22Rv1 (cell line): ENCODE measurements around the gene SYNDIG1L.

Experiments used
- H3K27ac ChIP-seq: fragments of 450-650 bp; 2 replicates; pipeline ENCODE4 v1.5.1; 2017
- ZFX ChIP-seq: fragments of 450-650 bp; IDR thresholded peaks from 2 replicates; pipeline ENCODE4 v1.6.1; 2017; ENCODE audit warnings: antibody characterized with exemption, borderline replicate concordance
- TF ChIP-seq, protein P1 (sequence below): fragments of 450-650 bp; IDR thresholded peaks from 2 replicates; pipeline ENCODE4 v1.5.1; 2017; ENCODE audit warnings: mild to moderate bottlenecking

Gene SYNDIG1L

GRCh38 chr14:74403619-74404417 is 22.2 kb downstream of the SYNDIG1L start:
- no peak overlapping the region for H3K27ac ChIP-seq
- TF ChIP-seq, protein P1, sequence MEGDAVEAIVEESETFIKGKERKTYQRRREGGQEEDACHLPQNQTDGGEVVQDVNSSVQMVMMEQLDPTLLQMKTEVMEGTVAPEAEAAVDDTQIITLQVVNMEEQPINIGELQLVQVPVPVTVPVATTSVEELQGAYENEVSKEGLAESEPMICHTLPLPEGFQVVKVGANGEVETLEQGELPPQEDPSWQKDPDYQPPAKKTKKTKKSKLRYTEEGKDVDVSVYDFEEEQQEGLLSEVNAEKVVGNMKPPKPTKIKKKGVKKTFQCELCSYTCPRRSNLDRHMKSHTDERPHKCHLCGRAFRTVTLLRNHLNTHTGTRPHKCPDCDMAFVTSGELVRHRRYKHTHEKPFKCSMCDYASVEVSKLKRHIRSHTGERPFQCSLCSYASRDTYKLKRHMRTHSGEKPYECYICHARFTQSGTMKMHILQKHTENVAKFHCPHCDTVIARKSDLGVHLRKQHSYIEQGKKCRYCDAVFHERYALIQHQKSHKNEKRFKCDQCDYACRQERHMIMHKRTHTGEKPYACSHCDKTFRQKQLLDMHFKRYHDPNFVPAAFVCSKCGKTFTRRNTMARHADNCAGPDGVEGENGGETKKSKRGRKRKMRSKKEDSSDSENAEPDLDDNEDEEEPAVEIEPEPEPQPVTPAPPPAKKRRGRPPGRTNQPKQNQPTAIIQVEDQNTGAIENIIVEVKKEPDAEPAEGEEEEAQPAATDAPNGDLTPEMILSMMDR, result no peak
- no peak for TF ChIP-seq ZFX

GRCh38 chr14:74402401-74403251 is 23.4 kb downstream of the SYNDIG1L start:
- no peak overlapping the region for H3K27ac ChIP-seq
- TF ChIP-seq, protein P1, result no peak
- no peak for TF ChIP-seq ZFX

DNA sequence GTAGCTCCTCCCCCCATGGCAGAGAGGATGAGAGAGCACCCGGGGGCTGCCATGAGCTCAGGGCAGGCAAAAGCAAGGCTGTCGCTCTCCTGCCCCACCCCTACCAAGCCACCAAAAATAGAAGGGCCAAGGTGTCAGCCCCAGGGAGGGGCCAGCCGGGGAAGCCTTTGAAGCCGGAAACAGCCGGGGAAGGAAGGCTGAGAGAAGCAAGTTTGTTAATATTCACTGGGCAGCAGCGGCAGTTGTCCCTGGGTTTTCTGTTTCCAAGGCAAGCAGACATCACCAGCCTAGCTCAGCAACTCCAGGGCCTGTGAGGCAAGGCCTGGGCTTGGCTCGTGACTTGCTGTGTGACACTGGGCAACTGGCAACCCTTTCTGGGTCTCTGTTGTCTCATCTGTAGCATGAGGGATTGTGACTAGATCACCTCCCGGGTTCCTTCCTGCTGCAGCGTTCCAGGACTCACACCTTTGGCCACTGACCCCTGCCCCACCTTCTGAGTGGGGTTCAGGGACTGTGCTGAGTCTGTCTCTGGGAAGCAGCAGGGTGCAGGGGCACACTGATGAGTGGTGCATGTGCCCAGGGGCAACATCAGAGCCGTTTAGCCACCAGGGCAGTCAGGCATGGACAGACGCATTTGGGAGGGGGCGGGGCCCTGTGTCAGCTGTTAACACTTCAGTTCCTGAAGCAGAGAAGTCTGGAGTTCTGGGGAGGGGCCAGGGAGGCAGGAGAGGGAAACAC is 24.3 kb downstream of the SYNDIG1L start:
- TF ChIP-seq ZFX, result no peak
- TF ChIP-seq, protein P1, result no peak
- no peak overlapping the region for H3K27ac ChIP-seq

DNA sequence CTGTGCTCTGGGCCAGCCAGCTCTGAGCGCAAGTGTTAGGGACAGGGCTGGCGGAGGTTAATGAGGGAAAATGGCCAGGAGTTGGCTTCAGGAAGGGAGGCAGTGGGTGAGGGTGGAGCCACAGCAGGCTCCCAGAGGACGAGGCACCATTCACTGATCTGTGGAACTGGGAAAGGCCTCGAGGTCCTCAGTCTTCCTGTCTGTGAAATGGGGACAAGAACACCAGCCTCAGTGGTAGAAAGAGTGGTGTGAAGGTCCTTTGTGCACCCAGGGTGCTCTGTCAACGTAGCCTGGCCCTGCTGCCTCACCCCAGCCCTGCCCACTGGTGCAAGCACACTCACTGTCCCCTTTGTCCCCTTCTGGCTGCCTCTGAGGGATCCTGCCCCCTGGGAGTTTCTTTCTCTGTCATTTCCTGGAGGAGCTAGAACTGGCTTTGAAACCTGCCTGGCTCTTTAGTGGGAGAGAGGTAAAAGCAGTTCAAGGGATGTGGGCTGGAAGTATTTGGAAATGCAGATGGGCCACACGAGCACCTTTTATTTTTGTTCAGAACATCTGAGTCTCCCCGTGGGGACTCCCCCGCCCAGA is 25.0 kb downstream of the SYNDIG1L start:
- TF ChIP-seq, protein P1, result no peak
- TF ChIP-seq ZFX, result no peak
- H3K27ac ChIP-seq, result no peak overlapping the region

DNA sequence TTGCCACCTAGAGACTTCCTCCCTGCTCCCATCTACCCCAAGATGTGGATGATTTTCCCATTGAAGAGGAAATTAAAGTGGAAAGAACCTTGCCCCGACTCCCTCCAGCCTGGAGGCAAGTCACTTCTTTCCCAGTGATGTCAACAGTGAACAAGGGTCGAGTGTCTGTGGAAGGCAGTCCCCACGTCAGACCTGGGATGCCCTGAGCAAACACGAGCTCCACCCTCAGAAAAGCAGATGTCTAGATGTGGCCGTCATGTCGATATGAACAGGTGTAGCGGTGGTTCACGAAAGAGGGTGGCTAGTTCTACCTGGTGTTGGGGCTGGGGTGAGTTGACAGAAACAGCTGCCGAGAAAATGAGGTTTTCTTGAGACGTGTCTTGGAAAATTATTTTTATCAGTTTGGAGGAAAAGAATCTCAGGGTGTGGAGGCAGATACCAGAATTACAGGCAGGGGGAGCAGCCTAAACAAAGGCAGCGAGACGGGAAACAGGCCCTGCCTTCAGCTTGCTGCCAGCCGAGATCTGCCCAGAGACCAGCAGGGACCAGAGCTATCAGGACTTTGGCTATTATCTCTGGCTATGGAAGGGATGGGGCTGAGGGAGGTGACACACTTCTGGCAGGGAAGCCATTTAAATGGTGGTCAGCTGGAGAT is 25.9 kb downstream of the SYNDIG1L start:
- TF ChIP-seq ZFX, result no peak
- TF ChIP-seq, protein P1, result no peak
- H3K27ac ChIP-seq, result no peak overlapping the region

DNA sequence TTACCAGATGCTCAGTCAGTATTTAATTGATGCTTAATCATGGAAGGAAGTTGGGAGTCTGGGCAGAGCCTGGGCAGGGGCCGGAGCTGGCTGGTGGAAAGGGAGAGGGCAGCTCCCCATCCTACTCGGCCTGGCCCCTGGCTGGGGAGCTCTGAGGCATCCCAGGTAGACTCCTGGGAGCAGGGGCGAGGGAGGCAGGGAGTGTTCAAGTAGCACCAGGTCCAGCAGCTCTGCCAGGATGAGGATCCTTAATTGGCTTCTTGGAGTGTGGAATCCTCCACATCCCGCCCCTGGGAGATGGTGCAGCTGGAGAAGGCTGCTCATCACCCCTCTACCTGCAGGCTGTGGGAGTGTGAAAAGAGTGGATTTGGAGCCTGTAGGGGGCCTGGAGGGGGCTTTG is 30.9 kb downstream of the SYNDIG1L start:
- H3K27ac ChIP-seq, result no peak overlapping the region
- no peak for TF ChIP-seq ZFX
- TF ChIP-seq, protein P1, result no peak
